NCI-H748 treated with DMSO at 0.1 percent for 48 hours (cell line): ENCODE results near the gene MTARC2.
A peak's percentile ranks its signal among the peaks of the same experiment; 100 is the strongest.
"Not testable (repeated sequence)": the region's sequence is repeated elsewhere in the genome, so short reads cannot be mapped to it uniquely, and the experiment has no call there.

Experiments used
- DNase-seq: peaks from one replicate; lab custom pipeline; 2025; lab: John Stamatoyannopoulos, UW

MTARC2 gene

DNA sequence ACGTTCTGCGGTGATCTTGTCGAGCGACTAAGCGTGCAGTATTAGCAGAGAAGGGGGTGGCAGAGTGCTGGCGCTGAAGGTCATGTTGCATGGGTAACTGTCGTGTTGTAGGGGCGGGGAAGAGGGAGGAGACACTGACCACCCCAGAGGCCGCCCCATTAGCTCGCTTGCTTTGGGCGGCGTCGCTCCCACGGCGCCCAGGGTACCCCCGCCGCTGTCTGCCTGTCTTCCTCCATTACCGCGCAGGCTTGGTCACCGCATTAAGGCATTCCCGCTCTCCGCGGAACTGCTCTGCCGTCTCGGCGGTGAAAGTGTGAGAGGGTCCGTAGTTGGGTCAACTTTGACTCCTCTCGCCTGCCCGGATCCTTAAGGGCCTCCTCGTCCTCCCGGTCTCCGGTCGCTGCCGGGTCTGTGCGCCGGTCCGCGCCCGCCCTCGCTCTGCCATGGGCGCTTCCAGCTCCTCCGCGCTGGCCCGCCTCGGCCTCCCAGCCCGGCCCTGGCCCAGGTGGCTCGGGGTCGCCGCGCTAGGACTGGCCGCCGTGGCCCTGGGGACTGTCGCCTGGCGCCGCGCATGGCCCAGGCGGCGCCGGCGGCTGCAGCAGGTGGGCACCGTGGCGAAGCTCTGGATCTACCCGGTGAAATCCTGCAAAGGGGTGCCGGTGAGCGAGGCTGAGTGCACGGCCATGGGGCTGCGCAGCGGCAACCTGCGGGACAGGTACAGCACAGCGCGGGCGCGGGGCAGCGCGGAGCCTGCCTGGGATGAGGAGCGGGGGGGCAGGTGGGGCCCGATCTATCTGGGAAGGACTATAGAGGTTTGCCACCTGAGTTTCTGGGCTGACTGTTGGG is at the start of gene MTARC2:
Gene MTARC2, plus strand, starts transcription at position 234 of the 846 bp plus-strand sequence. Its CDS starts 210 bp downstream, at position 444.
- DNase-seq: peak; percentile 63

GRCh38 chr1:220698607-220699016 is 49.5 kb upstream of the MTARC2 start:
- DNase-seq: no peak

DNA sequence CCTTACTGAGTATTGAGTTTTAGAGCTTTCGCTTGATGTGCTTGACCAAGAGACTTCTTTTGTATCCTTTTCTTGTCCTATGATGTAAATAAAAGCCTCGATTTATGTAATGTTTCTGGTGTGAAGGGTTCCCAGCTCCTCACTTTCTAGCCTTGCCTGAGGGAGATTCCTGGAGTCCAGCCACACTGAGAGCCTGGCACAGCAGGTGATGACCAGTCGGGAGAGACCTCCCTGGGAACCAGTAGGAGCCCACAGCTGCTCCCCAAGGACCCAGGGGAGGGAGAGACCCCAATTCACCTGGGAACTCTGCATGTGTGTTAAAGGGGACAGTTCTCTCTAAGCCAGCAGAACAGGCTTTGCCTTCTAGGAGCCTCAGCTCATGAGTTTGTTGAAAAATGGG is 49.1 kb upstream of the MTARC2 start:
- no peak for DNase-seq

GRCh38 chr1:220700556-220701179 is 47.5 kb upstream of the MTARC2 start:
- no peak for DNase-seq

DNA sequence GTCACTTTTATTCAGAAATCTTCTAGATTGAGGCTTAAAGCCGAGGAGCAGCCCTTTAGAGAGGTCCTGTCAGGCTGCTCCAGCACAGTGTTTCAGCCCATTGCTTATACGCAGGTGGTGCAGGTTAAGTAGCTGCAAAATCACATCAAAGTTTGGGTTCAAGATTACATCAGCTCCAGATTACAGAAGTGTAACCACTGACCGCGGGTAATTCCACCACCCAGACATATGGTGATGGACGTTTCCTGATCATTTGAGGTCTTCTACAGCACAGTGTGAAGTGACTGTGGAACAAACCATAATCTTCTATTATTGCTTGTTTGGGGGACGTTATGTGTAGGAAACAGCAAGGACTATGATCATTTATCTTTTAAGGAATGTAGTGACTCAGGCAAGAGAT is 46.1 kb upstream of the MTARC2 start:
- DNase-seq: no peak

DNA sequence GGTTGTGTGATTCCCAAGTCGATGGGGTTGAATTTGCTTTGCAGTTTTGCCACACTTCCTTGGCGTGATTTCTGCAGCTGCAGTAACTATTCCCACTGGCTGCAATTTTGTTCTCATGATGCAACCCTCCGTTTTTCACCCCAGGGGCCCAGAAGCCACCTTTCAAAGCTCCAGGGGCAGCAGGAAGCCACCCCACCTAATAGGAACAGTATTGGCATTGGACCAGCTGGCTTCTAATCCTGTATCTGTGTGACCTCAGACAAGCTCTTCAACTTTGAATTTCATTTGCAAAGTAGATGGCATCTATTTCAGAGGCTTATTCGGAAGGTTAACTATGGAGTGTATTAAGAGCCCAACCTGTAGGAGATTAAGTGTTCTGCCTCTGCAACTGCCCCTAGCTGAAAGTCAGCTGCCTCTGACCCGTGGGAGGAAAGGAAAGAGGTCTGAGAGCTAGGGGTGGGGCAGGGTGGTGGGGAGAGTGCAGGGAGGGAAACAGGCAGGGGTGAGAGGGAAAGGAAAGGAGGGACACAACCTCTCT is 45.3 kb upstream of the MTARC2 start:
- DNase-seq: no peak

DNA sequence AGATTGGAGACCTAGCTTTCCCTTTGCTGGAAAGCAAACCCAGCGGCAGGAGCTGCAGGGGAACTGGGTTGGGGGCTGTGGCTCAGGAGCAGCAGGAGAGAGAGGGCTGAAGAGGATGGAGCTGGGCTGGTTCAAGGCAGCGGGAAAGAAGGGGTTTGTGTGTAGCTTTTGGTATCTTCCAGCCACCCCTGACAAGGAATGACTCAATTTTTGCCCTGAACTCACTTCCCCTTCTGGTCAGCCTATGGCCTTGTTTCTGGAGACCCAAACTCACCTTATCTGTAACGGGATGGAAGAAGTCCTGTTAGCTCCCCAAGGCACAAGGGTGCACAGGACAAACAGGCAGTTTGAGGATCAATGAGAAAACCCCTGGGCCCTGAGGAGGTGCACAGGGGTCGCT is 44.8 kb upstream of the MTARC2 start:
- DNase-seq: no peak

DNA sequence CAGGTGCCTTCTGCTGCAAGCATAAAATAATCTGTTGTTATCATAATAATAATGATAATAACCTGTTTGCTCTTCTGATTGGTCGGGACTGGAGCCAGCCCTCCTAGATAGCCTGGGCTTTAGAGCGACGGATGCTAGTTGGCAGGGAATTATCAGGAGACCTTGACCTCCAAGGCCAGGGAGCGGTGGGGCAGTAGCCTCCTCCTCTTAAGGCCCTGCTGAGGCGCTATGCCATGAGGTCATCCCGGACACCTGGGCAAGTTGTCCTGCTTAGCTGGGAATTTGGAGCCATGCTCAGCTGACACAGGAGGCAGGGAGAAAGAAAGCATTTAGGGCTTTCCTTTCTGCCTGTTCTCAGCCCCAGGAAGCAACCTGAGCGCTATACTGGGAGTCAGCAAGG is 42.3 kb upstream of the MTARC2 start:
- DNase-seq: no peak

DNA sequence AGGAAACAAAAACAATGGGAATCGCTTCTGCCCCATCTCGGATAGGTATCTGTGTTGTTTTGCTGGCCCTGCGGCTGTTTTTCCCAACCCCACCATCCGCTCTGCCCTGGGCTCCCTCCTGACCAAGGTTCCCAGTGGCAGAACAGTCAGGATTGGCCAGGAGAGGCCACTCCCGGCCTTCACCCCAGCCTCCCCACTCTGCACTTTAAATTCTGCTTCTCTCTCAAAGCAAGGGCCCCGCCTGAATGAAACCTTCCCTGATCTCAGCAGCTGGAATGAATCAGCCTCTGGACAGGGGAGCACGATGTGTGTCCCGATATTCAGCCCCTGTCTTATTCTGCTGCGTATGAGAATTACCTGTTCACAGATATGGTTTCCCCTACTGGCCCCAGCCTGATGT is 41.6 kb upstream of the MTARC2 start:
- DNase-seq: no peak

GRCh38 chr1:220707160-220707559 is 41.0 kb upstream of the MTARC2 start:
- no peak for DNase-seq

DNA sequence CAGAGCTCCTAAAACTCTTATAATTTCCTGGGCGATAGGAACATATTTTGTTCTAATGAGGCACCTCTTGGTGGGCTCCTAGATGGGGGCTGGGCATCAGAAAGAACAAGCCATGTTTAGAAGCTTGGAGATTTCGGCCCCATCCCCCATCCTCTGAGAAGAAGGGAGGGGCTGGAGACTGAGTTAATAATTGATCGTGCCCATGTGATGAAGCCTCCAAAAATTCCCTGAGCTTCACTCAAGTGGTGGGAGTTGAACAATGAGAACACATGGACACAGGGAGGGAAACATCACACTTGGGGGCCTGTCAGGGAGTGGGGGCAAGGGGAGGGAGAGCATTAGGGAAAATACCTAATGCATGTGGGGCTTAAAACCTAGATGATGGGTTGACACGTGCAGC is 39.9 kb upstream of the MTARC2 start:
- DNase-seq: no peak

DNA sequence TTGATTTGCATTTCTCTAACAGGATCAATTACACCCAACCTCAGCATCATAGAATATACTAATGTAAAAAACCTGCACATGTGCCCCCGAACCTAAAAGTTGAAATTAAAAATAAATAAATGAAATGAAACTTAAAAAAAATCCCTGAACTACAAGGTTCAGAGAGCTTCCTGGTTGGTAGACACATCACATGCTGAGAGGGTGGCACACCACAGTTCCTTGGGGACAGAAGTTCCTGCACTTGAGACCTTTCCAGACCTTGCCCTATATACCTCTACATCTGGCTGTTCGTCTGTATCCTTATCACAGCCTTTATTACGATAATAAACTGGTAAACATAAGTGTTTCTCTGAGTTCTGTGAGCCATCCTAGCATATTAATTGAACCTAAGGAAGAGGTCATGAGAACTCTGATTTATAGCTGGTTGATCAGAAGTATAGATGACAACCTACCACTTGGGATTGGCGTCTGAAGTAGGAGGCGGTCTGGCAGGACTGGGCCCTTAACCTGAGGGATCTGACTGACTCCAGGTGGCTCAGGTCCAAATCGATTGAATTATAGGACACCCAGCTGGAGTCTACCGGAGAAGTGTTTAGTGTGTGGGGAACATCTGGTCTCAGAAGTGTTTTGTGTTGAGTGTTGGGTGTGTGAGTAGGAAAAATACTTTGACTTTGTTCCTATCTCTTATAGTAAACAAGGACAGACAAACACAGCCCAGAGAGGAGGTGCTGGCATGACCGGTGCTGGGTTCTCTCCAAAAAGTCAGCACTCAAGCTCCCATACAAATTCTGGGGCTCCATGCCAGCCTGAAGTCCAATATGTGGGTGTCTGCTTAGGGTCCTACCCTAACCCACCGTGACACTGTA is 39.0 kb upstream of the MTARC2 start:
- no peak for DNase-seq

- no peak for DNase-seq
These were observed 37.8 kb upstream of the MTARC2 start for GRCh38 chr1:220710333-220710732.

- DNase-seq: no peak
These were observed 36.9 kb upstream of the MTARC2 start for GRCh38 chr1:220711056-220711809.

GRCh38 chr1:220715986-220716385 is 32.1 kb upstream of the MTARC2 start:
- DNase-seq: not testable (repeated sequence)

GRCh38 chr1:220717800-220718640 is 30.1 kb upstream of the MTARC2 start:
- no peak for DNase-seq

DNA sequence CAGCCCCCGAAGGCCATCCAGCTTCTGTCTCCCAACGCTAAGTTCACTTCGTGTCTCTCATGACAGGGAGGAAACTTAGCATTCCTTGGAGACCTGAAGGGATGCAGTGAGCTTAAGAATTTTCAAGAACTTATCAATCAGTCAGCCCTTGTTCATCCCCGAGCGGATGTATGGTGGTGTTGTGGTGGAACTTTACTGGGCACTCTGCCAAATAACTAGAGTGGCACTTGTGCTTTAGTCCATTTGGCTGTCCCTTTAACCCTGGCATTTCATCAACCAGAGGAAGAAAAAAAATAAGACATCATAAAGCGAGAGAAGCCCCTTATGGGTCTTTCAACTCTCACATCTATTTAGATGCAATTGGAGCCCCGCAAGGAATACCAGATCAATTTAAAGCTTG is 26.9 kb upstream of the MTARC2 start:
- DNase-seq: not testable (repeated sequence)

DNA sequence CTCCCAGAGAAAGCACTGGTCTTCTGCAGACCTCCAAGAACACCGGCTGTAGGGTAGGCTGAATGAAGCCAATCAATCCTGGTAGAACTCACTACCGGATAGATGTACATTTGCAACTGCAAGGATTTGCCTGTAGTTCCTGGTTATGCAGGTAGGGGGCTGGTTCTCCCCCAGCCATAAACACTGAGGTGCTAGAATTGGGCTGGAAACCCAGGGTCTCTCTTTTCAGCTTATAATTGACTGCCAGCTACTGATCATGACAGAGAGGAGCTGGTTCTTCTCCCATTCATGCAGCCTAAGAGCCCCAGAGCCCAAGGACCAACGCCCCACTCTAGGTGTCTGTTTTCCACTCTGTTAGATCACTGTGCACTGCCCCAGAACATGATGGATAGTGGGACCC is 21.5 kb upstream of the MTARC2 start:
- DNase-seq: no peak

DNA sequence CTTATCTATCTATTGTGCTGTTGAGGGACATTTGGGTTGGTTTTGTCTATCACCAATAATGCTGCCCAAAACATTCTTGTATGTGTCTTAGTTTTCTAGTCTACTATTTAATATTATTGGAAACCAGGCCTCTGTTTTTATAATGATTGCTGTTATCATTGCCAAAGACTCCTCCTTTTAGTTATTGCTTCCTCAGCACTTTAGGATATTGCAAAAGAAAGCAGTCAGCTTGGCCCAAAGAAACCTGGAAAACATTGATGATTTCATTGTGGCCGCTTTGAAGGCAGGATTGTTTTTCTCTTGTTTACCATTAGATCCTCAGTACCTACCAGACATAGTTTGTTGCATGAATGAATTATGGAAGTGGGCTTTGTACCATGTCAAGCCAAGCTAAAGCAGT is 20.6 kb upstream of the MTARC2 start:
- no peak for DNase-seq

DNA sequence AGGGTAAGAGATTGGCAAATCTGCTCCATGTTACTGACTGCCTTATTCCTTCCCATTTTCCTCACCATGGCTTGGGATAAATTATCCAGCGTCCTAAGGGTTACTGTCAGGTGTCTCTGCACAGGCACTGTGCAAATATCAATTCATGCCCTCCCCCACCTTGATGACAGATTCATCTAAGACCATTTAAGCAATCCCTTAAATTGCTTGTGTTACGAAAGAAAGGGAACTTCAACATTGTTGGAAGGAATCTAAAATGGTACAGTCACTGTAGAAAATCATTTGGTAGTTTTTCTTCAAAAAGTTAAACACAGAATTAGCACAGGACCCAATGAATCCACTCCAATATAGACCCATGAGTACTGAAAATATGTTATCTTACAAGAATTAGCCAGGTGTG is 17.6 kb upstream of the MTARC2 start:
- no peak for DNase-seq

DNA sequence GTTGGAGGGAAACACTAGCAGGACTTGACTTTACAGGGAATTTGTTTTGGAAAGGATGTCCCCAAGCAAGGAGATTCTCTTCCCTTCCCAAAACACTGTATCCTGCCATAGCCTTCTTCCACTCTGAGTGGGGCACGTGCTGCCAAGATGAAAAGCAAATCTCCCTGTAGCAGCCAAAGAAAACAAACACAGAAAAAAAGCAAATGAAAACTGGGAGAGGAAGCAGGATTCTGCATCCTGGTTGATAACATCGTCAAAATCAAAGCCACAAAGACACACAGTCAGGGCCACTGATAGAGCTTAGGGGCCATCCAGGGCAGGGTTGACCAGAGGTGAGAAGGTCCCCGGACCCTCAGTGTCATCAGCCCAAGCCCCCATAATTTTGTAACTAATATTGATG is 16.0 kb upstream of the MTARC2 start:
- DNase-seq: no peak
